ENCODE results near the gene CHCHD2.
"Not testable (repeated sequence)": the region's sequence is repeated elsewhere in the genome, so short reads cannot be mapped to it uniquely, and the experiment has no call there.

CHCHD2 gene

DNA sequence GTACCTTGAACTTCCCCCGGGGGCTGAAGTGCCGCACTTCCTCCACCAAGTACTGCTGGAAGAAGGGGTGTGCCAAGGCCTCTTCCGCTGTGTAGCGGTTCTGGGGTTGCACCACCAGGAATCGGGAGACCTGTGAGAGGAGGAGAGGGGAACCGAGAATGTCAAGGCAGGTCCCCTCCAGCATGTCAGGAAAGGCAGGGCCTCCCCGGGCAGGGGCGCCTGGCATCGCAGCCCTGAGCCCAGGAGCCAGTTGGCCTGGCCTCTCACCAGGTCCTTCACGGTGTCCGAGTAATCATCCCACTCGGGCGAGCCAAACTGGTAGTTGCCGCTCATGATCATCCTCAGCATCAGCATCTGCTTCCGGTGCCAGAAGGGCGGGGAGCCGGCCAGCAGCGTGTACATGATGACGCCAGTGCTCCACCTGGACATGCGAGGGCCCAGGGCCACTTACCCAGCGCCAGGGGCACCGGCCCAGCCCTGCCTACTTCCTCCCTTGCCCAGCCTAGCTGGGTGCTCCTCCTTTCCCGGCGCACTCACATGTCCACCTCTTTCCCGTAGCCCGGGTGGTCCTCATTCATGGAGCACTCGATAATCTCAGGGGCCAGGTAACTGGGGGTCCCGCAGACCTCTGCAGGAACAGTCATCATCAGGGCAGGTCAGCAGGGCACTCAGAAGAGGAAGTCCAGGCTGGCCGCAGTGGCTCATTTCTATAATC is 24.5 kb downstream of the CHCHD2 start:
- peak; percentile 57 for DNase-seq

DNA sequence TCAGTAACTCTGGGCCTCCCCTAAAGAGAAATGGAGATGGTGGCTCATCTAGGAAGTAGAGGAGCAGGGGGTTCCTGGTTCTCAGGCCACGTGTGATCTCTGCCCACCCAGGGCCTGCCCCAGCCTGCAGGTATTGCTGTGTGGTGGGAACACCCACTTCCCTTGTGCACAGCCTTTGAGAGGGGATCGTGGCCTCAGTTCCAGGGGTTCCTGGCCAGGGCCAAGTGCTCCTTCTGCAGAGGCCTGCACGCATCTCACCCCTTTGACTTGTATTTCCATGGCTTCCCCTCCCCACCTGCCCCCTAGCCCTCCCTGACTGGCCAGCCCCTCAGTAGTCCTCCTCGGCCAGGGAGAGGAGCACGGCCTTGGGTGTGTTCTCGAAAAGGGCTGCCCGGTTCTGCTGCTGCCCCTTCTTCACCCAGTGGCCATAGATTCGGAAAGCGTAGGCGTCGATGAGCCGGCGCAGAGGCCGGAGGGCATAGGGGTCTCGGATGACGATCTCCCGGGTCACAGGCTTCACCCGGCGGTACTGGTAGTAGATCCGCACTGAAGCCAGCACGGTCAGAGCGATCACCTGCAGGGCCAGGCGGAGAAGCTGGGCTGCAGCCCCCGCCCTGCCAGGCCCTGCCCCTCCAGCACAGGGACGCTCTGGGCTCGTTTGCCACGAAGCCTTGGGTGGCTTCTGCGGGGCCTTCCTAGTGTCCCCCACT is 25.4 kb downstream of the CHCHD2 start:
- not testable (repeated sequence) for DNase-seq

DNA sequence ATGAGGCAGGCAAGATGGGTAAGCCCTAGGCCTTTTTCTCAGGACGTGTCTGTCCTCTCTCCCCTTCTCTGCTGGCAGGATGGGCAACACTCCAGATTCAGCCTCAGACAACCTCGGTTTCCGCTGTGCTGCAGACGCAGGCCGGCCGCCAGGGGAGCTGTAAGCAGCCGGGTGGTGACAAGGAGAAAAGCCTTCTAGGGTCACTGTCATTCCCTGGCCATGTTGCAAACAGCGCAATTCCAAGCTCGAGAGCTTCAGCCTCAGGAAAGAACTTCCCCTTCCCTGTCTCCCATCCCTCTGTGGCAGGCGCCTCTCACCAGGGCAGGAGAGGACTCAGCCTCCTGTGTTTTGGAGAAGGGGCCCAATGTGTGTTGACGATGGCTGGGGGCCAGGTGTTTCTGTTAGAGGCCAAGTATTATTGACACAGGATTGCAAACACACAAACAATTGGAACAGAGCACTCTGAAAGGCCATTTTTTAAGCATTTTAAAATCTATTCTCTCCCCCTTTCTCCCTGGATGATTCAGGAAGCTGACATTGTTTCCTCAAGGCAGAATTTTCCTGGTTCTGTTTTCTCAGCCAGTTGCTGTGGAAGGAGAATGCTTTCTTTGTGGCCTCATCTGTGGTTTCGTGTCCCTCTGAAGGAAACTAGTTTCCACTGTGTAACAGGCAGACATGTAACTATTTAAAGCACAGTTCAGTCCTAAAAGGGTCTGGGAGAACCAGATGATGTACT is 26.7 kb downstream of the CHCHD2 start:
- DNase-seq, result peak; percentile 85

DNA sequence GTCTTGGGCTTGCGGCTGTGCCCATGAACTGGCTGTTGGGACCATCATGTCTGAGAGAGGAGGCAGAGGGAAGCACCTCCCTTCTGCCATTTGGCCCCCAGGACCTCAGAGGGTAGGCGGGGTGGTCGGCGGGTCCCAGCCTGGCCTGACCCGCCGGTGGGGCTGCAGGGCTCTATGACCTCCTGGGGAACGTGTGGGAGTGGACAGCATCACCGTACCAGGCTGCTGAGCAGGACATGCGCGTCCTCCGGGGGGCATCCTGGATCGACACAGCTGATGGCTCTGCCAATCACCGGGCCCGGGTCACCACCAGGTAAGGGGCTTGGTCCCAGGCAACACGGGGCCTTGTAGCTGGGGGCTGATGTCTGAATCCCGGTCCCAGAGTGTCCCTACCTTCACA is 28.1 kb downstream of the CHCHD2 start:
- DNase-seq, result no peak

DNA sequence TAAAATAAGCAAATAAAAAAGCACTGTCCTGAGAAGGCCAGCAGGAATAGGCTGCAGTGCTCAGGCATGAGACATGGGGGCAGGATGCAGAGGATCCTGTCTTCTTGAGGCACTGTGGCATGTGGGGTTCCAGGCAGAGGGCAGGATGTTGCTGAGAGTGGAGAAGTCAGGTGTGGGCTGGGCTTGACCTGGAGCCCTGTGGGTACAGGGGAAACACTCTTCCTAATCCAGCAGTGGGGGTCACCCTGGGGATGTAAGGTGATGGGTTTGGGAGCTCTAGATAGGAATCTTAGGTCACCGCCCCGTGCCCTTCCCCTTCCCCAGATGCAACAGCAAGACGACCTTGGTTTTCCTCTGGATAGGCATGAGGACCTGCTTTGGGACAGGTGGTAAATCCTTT is 28.6 kb downstream of the CHCHD2 start:
- no peak for DNase-seq

DNA sequence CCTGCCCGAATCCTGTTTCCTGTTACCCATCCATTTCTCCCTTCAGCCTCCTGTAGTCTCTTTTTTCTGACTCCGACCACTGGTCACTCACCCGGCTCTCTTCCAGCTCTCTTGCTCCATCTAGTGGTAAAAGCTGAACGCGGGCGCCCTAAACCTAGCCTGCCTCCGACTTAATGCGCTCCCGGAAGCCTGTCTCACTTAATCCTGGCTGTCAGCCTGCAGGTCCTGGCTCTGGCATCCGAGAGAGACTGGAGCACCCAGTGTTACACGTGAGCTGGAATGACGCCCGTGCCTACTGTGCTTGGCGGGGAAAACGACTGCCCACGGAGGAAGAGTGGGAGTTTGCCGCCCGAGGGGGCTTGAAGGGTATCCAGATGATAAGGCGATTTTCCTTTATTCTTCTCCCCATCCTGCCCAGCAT is 31.9 kb downstream of the CHCHD2 start:
- DNase-seq, result peak; percentile 89

DNA sequence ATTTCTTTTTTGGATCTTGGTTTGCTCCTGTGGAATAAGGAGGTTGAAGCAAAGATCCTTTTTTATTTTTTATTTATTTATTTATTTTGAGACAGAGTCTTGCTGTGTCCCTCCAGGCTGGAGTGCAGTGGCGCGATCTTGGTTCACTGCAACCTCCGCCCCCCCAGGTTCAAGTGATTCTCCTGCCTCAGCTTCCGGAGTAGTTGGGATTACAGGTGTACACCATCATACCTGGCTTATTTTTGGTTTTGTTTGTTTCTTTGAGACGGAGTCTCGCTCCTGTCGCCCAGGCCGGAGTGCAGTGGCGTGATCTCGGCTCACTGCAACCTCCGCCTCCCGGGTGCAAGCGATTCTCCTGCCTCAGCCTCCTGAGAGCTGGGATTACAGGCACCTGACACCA is 39.9 kb downstream of the CHCHD2 start:
- not testable (repeated sequence) for DNase-seq

DNA sequence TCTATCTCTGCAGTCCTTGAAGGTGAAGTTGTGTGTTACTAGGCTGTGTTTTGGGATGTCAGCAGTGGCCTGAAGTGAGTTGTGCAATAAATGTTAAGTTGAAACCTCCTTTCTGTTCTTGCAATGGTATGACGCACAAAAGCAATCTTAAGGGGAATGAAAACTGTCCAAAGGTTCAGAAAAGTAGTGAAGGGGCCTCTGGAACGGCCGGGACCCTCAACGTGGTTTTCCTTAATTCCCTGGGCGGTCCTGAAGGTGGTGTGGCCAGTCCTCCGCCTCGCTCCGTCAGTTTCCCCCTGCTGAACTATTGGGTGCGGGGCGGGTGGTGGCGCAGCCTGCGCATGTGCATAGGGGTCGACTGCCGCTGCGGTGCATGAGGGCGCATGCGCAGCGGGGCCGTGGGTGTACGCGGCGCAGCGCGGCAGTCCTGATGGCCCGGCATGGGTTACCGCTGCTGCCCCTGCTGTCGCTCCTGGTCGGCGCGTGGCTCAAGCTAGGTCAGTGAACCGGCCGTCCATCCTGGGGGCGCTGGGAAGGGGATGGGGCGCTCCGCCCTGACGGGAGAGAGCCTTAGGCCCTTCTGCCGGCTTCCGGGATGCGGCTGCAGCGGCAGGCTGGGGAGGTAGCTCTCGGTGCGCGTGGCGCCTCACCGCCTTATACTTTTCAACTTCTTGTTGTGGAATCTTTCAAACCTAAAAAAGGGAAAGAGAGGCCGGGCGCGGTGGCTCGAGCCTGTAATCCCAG is 42.2 kb downstream of the CHCHD2 start, which contains the start of gene SUMF2:
TSS of gene SUMF2 (plus strand) at position 405 of the 744 bp plus-strand sequence. CDS start at position 431, 26 bp downstream.
- DNase-seq, result peak; percentile 81

DNA sequence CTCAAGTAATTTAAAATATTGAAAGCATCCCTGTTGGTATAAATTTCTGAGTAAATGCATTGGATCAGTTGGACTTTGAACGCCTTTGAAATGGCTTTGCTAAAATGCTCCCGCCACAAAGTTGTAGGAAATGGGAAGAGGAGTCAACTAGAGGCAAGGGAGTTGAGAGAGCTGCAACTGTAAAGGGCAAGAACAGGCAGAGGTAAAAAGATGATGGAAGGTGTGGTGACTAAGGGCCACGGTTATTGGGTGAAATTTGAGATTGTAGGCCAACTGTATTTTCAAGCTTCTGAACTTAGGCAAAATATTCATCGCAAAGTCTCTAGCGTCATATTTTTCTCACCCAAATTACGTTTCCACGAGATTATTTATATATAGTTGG is 42.8 kb downstream of the CHCHD2 start:
- no peak for DNase-seq

DNA sequence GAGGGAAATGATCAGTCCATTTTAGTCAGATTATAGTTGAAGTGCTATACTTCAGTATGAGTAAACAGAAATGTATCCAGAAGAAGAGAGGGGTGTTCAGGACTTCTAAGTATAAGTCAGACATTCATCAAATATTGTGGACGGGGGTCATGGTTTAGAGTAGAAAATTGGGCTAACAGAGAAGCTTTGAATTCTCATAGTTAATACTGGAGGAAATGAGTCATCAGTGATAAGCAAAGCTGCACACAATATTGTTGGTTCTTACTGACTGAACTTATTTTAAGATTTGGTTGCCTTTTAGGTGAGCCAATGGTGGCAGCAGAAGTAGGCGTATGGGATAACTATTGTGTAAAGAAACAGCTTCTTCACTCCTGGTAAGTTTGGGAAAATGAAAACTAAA is 43.9 kb downstream of the CHCHD2 start:
- no peak for DNase-seq

DNA sequence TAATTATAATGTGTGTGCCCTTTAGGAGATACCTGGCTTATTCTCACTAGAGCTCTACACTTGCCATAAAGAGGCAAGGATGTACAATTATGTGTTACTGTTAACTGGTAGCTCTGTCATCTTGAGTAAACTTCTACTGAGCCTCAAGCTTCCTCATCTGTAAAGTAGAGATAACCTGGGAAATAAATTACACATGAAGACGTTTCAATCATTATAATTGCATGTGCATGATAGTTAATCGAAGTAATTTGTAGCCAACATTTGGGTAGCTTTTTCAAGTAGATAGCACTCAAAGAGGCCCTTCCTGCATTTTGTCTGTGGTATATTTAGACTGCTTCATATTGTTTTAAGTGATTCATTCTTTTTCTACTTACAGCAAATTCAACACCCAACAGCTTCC is 52.3 kb downstream of the CHCHD2 start:
- no peak for DNase-seq

DNA sequence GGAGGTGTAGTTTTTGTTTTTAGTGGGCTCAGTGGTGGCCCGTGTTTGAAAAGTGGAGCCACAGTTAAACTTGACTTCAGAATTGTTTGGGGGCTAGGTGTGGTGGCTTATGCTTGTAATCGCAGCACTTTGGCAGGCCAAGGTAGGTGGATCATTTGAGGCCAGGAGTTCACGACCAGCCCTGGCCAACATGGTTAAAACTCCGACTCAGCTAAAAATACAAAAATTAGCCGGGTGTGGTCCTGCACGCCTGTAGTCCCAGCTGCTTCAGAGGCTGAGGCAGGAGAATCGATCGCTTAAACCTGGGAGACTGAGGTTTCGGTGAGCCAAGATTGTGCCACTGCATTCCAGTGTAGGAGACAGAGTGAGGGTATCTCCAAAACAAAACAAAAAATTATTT is 52.9 kb downstream of the CHCHD2 start:
- DNase-seq, result no peak

All from SHP77 treated with DMSO at 0.1 percent for 48 hours (cell line).